Ectodermal cell (in vitro differentiated cells): Measurements from ENCODE around the gene PEAK1.

Experiments
- H3K27ac ChIP-seq: 2 replicates; pipeline ENCODE4 v1.7.0; 2013; ENCODE audit warnings: mild to moderate bottlenecking, low read depth, low read length; ENCODE audit not compliant: insufficient read depth, poor library complexity, severe bottlenecking
- H3K27me3 ChIP-seq: 2 replicates; pipeline ENCODE4 v1.7.0; 2013; ENCODE audit warnings: mild to moderate bottlenecking, low read length; ENCODE audit not compliant: insufficient read depth, control insufficient read depth, poor library complexity, severe bottlenecking
- H3K36me3 ChIP-seq: one replicate; pipeline ENCODE4 v1.7.0; 2013; ENCODE audit warnings: low read length; ENCODE audit not compliant: control insufficient read depth, insufficient read depth
- H3K4me1 ChIP-seq: one replicate; pipeline ENCODE4 v1.7.0; 2013; ENCODE audit warnings: low read length; ENCODE audit not compliant: control insufficient read depth, insufficient read depth
- H3K4me3 ChIP-seq: 2 replicates; pipeline ENCODE4 v1.7.0; 2013; ENCODE audit warnings: low read depth, low read length, control low read depth; ENCODE audit not compliant: insufficient read depth
- H3K9me3 ChIP-seq: 2 replicates; pipeline ENCODE4 v1.7.0; 2013; ENCODE audit warnings: mild to moderate bottlenecking, low read length, moderate library complexity; ENCODE audit not compliant: control insufficient read depth
- WGBS, 2 experiments: methylation state at CpG; one replicate each; pipeline ENCODE4 v1.1.7; 2013; ENCODE audit warnings: missing lambda C conversion rate in 2 of 2; 5-methylcytosine and 5-hydroxymethylcytosine counted together

The PEAK1 gene

DNA sequence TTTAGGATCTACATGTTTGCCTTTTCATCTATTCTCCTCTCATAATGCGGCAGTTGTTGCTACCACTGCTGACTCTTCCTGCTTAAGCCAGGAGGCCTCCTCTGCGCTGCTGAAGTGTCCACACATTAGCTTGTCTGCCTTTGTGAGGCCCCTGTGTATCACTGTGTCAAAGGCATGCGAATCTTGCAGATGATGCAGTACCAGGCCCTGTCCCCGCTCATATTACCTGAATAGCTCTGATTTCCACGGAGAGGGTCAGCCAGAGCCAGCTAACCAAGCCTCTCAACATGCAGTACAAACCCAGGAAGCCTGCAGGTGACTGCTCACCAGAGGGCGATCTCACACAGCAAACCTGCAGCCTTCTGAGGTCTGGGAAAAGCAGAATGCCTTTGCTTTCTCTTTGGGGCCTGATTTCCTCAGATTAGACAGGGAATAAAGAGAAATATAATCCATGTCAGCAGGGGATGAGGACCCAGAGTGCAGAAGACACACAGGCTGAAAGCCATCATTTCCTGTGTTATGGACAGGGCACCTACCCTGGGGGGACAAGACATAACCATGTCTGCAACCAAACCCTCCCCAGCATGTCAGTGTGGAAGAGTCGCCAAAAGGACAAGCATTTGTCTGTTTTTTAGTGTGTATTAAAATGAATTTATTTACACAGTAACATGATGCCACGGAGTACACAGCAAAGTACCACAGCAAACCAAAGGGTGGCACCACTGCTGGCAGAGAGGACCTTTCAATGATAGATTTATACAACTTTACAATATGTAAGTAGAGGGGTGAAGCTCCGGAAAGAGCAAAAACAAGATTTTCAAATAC, 312.2 kb downstream of the PEAK1 start:
- Histone ChIP-seq H3K27me3 (no peaks in the 10 kb centered on the region), H3K4me1 (peaks cover 17% of the 10 kb centered on the region), H3K27ac (no peak overlapping the region), H3K36me3 (no peaks in the 10 kb centered on the region), H3K9me3 (no peaks in the 10 kb centered on the region), H3K4me3 (no peak overlapping the region)
- 59 to 64% methylated on average over 8 to 9 of the region's 9 CpGs for WGBS, 2 experiments

- Histone ChIP-seq H3K4me1 (peaks cover 17% of the 10 kb centered on the region), H3K27me3 (no peaks in the 10 kb centered on the region), H3K36me3 (no peaks in the 10 kb centered on the region), H3K27ac (no peak overlapping the region), H3K9me3 (no peaks in the 10 kb centered on the region), H3K4me3 (no peak overlapping the region)
- 93 to 97% methylated on average over 2 of the region's 2 CpGs for WGBS, 2 experiments
Measured at GRCh38 chr15:77107068-77107467, 312.8 kb downstream of the PEAK1 start.

DNA sequence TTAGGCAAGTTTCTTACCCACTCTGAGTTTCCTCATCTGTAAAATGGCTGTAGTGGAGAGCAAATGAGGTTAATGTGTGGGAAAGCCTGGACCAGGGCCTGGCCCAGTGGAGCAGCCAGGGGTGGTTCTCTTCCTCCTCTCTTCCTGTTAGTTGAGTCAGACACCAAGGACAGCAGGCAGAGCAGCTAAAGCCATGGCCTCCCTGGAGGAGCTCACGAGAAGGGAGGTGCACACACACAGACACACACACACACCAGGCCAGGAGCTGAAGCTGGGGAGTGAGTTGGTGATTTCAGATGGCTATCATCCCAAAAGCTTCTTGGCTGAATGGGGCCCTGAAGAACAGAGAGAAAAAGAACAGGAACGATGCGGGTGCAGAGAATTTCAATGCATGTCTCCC, 315.7 kb downstream of the PEAK1 start:
- peaks cover 17% of the 10 kb centered on the region for H3K4me1 ChIP-seq
- H3K36me3 ChIP-seq = no peaks in the 10 kb centered on the region
- H3K9me3 ChIP-seq = no peaks in the 10 kb centered on the region
- no peaks in the 10 kb centered on the region for H3K27me3 ChIP-seq
- no peak overlapping the region for H3K4me3 ChIP-seq
- no peak overlapping the region for H3K27ac ChIP-seq
- 94 to 97% methylated on average over 2 to 3 of the region's 3 CpGs for WGBS, 2 experiments

DNA sequence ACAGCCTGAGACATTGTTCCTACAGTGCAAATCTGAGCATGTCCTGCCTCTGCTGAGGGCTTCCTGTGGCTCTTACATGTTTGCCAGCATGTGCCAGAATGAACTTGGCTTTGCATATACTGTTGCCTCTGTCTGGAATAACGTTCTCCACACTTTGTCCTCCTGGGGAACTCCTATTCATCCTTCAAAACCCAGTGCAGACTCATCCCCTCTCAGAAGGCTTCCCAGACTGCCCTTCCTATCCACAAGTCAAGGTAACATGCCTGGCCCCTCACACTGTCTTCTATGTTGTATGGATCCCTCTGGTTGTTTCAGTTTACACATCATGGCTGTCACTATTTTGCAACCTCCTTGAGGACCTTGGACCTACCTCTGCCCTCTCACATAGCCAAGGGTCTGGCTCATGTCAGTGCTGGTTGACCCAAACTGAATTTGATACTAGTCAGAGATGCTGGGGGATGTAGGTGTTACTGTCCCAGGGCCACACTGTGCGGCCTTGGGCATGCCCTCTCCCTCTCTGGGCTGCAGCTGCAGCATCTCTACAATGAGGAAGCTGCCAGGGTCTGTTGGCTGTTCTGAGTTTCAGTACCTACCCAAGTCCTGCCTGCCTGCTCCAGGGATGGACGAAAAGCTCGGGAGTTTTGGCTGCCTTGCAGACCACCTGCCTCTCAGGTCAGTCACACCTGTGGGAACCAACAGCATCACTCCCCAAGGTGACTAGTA, 320.0 kb downstream of the PEAK1 start:
- WGBS, 2 experiments = 87 to 95% methylated on average over 4 of the region's 4 CpGs
- H3K36me3 ChIP-seq = no peaks in the 10 kb centered on the region
- H3K9me3 ChIP-seq = no peaks in the 10 kb centered on the region
- no peaks in the 10 kb centered on the region for H3K27me3 ChIP-seq
- peaks cover 7% of the 10 kb centered on the region for H3K4me1 ChIP-seq
- H3K27ac ChIP-seq = no peak overlapping the region
- H3K4me3 ChIP-seq = no peak overlapping the region

DNA sequence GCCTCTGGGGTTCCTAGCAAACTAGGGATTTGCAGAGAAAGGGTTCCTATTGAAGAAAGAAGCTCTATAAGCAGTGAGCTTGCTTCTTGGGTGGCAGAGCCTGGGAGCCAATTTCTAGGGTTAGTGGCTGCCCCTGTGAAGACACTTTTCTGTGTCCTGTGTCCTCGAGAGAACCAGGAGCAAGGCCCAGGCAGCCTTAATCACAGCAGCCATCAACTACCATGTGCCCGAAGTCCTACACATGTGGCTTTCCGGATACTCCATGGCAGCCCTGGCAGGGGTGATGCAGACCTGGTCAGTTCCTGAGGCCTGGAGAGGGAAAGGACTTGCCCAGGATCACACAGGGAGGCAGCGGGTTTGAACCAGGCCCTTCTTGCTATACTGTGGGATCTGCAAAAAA, 321.3 kb downstream of the PEAK1 start:
- no peak overlapping the region for H3K27ac ChIP-seq
- WGBS, 2 experiments = 87 to 94% methylated on average over 4 of the region's 4 CpGs
- H3K4me1 ChIP-seq = peaks cover under 1% of the 10 kb centered on the region
- H3K4me3 ChIP-seq = no peak overlapping the region
- no peaks in the 10 kb centered on the region for H3K9me3 ChIP-seq
- H3K27me3 ChIP-seq = no peaks in the 10 kb centered on the region
- H3K36me3 ChIP-seq = no peaks in the 10 kb centered on the region

DNA sequence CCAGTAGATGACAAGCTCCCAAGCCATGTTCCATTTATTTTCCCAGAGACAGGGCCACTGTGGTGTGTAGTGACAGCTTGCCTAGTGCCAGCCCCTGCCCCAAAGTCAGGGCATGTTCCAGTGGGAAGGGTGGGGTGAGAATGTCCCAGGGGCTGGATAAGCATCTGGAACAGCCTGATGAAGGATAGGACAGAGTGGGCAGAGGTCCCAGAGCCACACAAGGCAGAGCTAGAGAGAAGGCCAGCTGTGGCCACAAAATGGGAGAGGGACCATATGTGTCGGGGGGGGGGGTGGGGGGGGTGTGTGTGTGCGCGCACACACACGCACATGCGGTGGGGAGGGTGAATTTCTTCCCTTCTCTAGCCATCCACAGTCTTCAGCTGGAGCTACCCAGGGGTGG, 322.0 kb downstream of the PEAK1 start:
- H3K4me1 ChIP-seq = no peaks in the 10 kb centered on the region
- H3K36me3 ChIP-seq = no peaks in the 10 kb centered on the region
- no peak overlapping the region for H3K27ac ChIP-seq
- 92 to 98% methylated on average over 5 of the region's 5 CpGs for WGBS, 2 experiments
- H3K4me3 ChIP-seq = no peak overlapping the region
- no peaks in the 10 kb centered on the region for H3K9me3 ChIP-seq
- H3K27me3 ChIP-seq = no peaks in the 10 kb centered on the region

DNA sequence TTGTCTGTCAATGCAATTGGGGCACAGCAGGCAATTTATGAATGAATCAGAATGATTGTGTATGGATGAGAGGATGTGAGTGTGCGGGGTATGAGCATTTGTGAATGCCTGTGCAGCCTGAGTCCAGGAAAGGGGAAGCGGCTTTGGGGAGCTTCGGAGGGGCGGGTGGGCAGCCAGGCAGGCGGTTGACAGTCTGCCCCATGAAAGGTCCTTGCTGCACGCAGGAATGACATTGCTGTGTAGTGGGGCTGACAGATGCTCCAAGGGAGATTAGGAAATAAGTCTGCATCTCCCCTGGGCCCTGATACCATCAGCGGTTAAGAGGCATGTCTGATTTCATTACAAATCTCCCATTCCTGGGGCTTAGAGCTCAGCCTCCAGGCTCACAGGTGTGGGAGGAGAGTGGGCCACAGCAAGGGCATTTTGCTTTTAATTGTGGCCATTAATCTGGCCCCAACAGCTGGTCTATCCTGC, 322.6 kb downstream of the PEAK1 start:
- Histone ChIP-seq H3K27ac (no peak overlapping the region), H3K36me3 (no peaks in the 10 kb centered on the region), H3K27me3 (no peaks in the 10 kb centered on the region), H3K4me1 (no peaks in the 10 kb centered on the region), H3K4me3 (no peak overlapping the region), H3K9me3 (no peaks in the 10 kb centered on the region)
- WGBS, 2 experiments = 91 to 93% methylated on average over 7 of the region's 7 CpGs

GRCh38 chr15:77096541-77096940, 323.4 kb downstream of the PEAK1 start:
- Histone ChIP-seq H3K4me3 (no peak overlapping the region), H3K9me3 (no peaks in the 10 kb centered on the region), H3K27me3 (no peaks in the 10 kb centered on the region), H3K27ac (no peak overlapping the region), H3K36me3 (no peaks in the 10 kb centered on the region), H3K4me1 (no peaks in the 10 kb centered on the region)
- 93 to 94% methylated on average over 7 of the region's 7 CpGs for WGBS, 2 experiments

- Histone ChIP-seq H3K27me3 (no peaks in the 10 kb centered on the region), H3K9me3 (no peaks in the 10 kb centered on the region), H3K36me3 (no peaks in the 10 kb centered on the region), H3K4me1 (no peaks in the 10 kb centered on the region), H3K4me3 (no peak overlapping the region), H3K27ac (no peak overlapping the region)
- 91 to 93% methylated on average over 4 of the region's 4 CpGs for WGBS, 2 experiments
Measured at GRCh38 chr15:77096138-77096537, 323.8 kb downstream of the PEAK1 start.

DNA sequence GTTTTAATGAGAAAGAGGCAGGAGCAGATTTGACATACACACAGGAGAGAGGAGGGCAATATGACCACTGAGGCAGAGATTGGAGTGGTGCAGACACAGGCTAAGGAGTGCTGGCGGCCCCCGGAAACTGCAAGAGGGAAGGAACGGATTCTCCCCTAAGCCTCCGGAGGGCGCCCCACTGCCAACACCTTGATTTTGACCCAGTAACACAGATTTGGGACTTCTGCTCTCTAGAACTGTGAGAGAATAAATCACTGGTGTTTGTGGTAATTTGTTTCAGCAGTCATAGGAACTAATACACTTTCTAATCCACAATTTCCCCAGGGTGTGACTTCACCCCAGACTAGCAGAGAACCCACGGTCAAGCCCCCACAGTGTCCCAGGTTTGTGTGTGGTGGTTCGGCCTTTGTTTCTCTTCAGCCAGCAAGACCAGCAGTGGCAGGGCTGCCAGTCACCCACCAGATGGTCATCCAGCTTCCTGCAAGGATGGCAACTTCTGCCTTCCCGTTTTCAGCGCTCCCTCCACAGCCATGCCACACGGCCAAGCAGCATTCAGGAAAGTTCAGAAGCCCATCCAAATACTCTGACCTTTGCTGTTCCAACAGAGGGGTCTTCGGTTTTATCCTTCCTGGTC, 325.4 kb downstream of the PEAK1 start:
- Histone ChIP-seq H3K9me3 (no peaks in the 10 kb centered on the region), H3K27ac (no peak overlapping the region), H3K4me1 (no peaks in the 10 kb centered on the region), H3K27me3 (no peaks in the 10 kb centered on the region), H3K4me3 (no peak overlapping the region), H3K36me3 (no peaks in the 10 kb centered on the region)
- WGBS, 2 experiments = 78 to 82% methylated on average over 11 of the region's 11 CpGs
